GM21526 (cell line): ENCODE measurements around the gene DNAH3.
"Not testable (repeated sequence)": the region's sequence is repeated elsewhere in the genome, so short reads cannot be mapped to it uniquely, and the experiment has no call there.

Experiments
- ATAC-seq: cut with Tn5 transposase; IDR thresholded peaks from one replicate; pipeline ENCODE4 v1.9.1; 2021; ENCODE audit warnings: moderate library complexity; ENCODE audit not compliant: unreplicated experiment, low FRiP score

Gene DNAH3

DNA sequence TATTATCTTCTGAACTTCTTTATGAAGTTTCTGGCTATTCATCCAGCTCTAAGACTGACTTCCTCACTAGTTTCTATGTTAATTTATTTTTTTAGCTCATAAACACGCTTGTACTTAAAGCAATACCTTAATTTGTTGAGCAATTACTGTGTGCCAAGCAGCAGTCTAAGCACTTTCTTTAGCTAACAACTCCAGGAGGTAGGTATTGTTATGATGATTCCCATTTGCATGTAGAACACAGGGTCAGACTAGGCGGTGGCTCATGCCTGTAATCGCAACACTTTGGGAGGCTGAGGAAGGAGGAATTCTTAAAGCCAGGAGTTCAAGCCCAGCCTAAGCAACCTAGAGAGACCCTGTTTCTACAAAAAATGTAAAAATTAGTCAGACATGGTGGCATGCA is 19.8 kb downstream of the DNAH3 start:
- no peak for ATAC-seq

DNA sequence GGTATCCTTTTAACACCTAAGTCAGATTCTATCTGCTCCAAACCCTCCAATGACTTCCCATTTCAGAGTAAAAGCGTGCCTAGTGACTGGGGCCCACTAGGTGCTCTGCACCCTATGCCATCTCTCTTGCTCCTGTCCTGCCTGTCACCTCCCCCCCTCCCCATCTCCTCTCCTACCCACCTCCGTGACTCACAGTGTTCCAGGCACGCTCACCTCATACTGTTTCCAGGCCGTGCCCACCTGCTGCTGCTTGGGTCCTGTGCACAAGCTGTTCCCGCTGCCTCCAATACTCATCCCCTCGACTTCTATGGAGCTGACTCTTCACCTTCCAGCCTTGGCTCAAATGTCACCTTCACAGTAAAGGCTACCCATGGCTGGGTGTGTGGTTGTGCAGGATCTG is 21.7 kb downstream of the DNAH3 start:
- no peak for ATAC-seq

DNA sequence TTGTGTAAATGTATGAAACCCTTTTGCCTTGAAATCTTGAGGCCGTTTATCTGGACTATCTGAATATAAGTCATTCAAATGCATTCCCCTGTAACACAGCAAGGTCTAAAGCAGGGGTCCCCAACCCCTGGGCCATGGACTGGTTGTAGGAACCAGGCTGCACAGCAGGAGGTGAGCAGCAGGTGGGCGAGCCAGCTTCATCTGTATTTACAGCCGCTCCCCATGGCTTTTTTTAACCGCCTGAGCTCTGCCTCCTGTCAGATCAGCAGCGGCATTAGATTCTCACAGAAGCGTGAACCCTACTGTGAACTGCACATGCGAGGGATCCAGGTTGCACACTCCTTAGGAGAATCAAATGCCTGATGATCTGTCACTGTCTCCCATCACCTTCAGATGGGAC is 24.1 kb downstream of the DNAH3 start:
- no peak for ATAC-seq

DNA sequence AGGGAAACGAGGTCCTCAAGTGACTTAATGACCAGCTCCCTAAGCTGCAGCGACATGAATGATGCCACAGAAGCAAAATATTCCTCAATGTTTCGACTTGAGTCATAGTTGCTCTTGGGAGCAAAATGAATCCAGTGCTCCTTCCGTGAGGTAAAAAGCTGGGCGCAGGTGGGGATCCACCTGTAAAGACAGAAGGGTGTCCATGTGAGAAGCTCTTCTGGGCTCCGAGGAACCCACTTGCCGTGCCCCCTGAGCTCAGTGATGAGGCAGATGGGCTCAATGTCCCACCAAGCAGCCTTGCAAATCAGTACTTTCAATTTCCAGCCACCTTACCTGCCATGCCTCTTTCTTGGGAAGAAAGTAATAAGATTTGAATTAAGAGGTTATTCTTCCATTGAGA is 25.5 kb downstream of the DNAH3 start:
- ATAC-seq, result no peak

DNA sequence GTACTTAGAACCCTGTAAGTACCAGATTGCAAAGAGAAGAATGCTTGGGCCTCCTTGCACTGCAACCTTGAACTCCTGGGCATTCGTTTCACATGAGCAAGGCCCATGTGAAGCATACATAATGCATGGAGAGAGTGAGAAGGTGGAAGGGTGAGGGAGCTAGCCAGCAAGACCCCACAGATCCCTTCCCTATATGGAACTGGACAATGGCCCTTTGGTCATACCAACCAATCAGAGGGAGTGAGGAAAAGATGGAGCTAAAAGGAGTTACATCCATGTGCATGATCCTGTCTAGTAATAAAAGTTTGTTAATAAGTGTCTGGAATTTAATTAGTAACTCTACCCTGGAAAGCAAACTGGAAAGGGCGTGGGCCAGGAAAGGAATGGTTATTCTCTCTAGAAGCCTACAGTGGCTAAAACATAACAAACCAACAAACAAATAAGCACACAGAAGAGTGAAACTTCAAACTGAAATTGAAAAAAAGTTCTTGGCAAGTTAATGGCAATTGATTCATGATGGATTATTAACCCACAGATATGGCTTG is 29.6 kb downstream of the DNAH3 start:
- ATAC-seq, result no peak

DNA sequence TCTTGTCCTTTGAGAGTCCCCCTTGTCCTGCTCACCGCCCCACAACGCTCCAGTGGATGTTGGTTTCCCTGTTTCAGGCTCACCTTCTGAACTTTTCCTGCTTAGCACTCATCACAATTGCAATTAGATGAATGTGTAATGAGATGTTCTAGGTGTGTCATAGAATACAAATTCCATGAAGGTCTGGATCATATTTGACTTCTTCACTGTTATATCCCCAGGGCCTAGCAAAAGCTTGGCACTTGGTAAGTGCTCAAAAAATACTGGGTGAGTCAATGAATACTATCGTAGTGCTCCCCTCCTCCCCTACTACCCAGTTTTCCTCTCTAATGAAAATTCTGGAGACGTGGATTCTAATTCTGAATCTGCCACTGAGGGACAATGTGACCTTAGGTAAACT is 33.1 kb downstream of the DNAH3 start:
- ATAC-seq, result no peak

DNA sequence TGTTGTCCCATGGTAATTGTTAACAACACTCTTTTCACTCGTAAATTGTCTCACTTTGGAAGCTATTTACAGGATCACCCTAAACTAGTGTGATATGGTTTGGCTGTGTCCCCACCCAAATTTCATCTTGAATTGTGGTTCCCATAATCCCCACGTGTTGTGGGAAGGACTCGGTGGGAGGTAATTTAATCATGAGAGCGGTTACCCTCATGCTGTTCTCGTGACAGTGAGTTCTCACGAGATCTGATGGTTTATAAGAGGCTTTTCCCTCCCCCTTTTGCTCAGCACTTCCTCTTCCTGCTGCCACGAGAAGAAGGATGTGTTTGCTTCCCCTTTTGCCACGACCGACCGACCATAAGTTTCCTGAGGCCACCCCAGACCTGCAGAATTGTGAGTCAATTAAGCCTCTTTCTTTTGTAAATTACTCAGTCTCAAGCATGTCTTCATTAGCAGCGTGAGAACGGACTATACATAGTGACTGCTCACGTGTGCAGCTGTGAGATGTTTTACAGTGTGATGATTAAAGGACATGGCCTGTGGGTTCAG is 34.4 kb downstream of the DNAH3 start:
- no peak for ATAC-seq

DNA sequence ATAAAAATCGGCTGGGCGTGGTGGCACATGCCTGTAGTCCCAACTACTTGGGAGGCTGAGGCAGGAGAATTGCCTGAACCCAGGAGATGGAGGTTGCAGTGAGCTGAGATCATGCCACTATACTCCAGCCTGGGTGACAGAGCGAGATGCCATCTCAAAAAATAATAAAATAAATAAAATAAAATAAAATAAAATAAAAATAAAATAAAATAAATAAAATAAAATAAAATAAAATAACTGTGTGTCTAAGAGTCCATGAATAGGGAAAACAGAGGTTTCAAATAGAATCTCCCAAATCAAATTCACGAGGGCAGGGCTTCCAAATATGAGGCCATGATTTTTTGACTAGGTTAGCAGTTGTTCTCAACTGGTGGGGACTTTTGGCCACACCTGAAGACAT is 35.1 kb downstream of the DNAH3 start:
- ATAC-seq, result not testable (repeated sequence)

DNA sequence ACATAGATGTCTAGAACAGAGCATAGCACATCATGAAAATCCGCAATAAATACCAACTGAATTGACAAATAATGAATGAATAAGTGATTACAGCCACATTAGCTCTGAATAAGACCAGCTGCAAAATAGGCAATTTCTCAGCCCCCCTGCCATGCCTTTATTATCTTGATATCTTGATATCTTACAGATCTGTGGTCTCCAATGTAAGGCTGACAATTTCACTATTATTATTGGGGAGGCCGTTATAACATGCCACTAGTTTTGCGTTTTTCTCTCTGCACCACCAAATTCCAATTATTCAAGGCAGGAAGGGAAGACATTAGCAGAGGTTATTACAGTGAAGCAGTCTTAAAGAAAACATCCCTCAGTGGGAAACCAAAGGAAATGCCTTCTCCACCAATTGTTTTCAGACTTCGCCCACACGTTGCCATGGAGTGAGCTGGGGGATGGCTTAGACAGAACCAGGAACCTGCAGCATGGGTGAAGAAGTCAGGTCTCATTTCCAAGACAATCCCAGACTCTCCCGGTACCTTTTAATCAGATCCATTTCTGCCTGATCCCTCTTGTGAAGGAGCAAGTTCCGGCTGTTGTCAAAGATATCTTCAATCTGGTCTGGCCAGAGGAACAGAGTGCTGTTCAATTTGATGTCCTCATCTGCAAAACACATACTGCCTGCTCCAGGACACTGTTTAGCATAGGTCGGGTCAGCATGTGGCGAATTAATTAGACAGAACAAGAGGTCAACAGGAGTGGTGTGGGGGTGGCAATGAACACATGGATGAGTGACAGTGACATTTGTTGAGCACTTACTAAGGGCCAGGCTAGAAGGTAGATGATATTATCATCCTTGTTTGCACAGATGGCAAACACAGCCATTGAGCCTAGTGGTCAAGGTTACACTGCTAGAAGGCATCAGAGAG is 46.4 kb downstream of the DNAH3 start:
- no peak for ATAC-seq

DNA sequence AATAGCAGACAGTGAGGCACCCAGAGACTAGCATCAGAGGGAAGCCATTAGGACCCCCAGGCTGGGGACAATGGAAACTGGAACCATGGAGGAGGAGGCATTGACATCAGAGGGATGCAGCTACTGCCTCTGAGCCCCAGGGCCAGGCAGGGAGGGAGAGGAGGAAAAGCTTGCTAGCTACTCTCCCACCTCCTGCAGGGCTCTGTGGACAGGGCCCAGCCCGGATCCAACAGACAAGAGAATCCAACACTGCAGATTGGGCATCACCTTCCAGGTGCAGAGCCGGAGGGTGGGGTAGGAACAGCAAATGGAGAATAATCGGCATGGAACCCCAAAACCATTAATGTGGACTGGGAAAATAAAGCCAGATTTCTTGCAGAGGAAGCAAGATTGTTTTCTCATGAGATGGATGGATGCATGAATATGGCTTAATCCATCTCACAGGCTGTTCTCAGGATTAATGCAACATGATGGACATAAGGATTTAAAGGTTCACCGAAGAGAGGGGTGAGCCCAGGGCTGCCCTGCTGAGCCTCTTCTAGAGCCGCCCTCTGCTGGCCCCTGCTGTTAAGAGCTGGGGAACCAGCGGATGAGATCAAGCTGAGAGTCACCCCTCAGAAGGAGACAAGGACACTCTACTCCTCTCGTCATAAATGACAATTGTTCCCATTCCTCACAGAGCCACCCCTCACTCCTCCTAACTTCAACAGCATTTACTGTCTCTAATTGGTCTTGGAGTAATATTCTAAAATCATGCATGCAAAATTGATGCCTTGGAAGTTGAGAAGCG is 48.8 kb downstream of the DNAH3 start:
- no peak for ATAC-seq

DNA sequence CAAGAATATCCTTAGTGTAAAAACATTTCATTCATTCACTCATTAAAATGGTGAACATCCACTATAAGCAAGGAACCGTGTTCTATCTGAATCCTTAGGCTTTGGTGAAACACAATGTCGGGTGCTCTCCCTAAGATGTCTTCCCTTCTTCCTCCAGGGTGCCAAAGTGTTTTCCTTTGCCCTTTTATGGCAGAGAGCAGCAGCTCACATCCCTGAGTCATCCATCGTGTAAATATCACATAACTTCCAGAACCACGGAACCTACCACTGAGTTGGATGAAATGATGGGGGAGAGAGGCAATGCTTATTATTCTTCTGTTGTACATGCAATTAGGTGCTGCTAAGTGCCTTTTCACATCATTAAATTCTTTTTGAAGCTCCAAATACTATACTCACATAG is 50.2 kb downstream of the DNAH3 start:
- no peak for ATAC-seq

DNA sequence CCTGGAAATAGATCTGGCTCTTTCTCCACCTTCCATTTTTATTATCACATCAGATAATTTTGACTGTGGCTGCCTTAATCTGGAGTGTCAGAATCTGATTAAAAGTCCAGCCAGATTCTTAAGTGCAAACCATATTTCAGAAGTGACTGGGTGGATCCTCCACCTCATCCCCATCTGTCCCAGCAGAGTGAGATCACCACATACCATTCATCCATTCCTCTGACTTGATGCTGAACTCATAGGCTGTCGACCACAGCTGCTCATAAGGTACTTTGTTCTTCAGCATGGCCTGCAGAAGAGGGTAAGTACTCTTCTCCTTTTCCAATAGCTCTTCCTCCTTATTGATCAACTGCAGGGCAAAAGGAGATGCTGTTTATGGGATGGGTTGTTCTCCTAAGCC is 53.5 kb downstream of the DNAH3 start:
- no peak for ATAC-seq

DNA sequence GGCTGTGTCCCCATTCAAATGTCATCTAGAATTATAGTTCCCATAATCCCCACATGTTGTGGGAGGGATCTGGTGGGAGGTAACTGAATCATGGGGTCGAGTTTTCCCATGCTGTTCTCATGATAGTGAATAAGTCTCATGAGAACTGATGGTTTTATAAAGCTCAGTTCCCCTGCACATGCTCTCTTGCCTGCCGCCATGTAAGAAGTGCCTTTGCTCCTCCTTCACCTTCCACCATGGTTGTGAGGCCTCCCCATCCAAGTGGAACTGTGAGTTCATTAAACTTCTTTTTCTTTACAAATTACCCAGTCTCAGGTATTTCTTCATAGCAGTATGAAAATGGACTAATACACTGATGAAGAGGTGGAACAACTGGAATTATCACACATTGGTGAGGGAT is 55.9 kb downstream of the DNAH3 start:
- ATAC-seq, result not testable (repeated sequence)

DNA sequence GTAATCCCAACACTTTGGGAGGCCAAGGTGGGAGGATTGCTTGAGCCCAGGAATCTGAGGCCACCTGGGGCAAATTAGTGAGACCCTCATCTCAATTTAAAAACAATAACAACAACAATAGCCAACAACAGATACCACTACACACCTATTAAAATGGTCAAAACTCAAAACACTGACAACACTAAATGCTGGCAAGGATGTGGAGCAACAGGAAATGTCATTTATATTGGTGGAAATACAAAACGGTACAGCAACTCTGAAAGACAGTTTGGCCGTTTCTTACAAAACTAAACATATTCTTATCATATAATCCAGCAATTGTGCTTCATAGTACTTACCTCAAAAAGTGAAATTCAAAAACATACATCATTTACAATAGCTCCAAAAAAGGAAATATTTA is 57.7 kb downstream of the DNAH3 start:
- ATAC-seq, result no peak

DNA sequence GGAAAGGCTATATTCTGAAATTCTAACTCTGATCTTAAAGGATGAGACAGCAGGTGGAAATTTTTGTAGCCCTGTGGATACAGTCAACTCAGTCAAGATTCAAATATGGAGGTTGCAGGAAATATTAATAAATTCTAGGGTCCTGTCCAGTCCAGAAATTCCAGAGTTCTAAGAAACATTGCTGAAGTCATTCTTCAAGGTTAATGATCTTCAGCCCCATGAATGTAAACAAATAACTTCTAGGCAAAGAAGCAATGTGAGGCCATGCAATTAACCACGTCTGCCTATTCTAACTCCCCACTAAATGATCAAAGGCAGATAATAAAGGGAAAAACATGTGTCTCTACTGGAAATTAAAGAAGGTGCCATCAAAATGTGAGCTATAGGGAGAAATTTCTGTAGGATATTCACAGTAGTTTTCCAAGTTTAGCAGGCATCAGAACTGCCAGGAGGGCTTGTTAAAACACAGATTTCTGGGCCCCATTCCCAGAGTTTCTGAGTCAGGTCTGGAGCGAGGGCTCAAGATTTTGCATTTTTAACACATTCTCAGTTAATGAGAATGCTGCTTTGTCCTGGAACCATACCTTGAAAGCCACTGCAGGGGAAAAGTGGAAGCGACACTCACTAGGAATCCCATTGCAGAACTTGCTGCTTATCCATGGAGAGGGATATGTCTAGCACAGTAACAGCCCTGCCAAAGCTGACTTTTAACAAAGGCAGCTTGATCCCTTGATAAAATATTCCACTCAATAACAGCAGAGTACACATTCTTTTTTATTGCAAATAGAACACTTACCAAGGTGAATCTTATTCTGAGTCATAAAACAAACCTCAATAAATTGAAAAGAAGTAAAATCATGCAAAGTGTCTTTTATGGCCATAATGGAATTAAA is 61.8 kb downstream of the DNAH3 start:
- no peak for ATAC-seq

DNA sequence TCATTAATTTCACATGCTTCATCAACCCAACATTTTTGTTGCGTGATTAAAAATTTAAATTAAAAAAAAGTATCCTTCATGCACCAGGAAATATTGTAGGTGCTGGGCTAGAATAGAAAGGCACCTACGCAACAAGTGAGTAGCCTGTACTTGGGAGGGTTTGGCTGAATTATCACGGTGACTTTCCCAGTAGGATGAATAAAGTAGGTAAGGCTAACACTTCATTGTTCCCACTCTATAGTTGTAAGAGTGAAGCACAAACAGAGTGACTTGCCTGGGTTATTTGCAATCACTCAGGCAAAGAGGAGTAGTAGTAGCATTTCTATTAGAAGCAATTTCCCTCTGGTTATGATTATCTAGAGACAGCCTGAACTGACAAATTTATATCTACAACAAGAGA is 62.5 kb downstream of the DNAH3 start:
- no peak for ATAC-seq

DNA sequence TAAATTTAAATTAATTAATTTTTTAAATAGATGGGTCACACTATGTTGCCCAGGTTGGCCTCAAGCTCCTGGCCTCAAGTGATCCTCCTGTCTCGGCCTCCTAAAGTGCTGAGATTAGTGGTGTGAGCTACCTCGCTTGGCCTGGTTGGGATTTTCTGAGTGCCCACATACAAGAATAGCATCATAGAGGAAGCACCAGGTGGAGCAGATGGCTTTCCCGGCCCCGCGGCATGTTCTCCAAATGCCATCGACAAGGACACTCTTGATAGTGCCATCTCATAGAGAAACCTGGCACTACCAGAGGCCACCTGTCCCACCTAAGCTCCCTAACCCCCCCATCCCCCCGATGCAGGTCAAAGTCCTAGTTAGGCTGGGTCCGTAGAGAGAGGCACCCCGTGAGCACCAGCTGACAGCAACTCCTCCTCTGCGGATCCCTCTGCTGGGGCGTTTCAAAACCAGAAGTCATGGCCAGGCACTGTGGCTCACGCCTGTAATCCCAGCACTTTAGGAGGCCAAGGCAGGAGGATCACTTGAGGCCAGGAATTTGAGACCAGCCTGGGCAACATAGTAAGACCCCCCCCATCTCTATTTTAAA is 65.9 kb downstream of the DNAH3 start:
- no peak for ATAC-seq

DNA sequence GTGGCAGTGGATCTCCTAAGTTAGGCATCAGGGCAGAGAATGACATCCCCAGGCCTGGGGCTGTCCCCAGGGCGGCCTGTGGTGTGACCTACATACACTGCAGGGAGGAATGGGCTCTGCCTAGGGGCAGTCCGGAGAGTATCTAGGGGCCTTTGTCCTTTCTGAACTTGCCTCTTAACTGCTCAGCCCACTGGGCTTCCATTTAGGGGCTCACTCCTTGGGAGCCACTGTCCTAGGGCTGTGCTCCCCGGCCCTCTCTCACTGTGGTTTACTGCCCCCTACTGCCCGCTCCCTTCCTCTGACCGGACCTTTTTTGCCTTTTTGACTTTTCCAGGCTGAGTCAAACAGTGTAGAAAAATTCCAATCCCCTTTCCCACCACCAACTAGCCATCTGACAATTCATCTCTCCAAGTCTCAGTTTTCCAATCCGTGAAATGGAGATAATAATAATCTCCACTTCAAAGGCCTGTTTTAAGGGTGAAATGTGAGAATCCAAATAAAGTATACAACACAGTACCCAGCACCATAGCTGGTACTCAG is 66.8 kb downstream of the DNAH3 start:
- ATAC-seq, result no peak

DNA sequence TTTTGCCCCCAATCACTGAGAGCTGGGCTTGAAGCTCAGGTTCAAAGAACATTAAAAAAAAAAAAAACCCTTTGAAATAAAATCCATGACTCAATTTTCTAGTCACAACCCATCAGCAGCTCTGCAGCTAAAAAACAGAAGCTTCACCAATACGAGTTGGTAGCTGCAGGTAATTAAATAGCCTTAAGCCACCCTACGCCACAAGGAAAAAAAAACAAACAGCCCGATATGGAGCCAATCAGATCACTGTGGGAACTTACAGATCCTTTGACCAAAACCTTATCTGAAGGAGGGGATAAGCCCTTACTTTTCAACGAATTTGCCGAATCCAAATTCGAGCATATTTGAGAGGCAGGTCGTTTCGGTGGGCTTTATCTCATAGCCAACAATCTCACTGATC is 69.3 kb downstream of the DNAH3 start:
- ATAC-seq, result no peak

DNA sequence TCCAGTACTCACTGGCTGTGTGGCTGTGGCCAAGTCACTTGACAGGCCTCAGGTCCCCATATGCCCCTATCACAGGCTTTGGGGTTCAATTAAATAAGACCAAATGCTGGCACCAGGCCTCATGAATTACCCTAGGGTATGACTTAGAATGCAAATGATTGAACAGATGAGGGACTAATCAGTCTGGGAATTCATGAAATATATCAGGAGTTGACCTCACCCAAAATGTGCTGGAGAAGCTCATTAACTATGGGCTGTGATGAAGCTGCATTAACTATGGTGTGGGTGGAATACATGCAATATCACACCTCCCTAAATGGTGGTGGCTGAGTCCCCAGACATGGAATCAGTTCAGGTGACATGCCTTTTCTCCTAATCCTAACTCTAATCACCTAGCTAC is 72.1 kb downstream of the DNAH3 start:
- ATAC-seq, result no peak
